ENCODE results near the gene PROM1. TPM values are rescaled to one million over a fixed set of nuclear protein-coding genes. Genes with fewer than 3 reads are reported as not detected.

Gene PROM1
- total RNA-seq, 4 donors from 2014 or later, result 3.3 to 4.6 (median 4.0) TPM

- WGBS, result 100% methylated on average over 1 of the region's 1 CpG
- Histone ChIP-seq H3K9me3 (no peaks in the 10 kb centered on the region), H3K27me3 (no peaks in the 10 kb centered on the region), H3K4me3 (no peak overlapping the region), H3K36me3 (no peaks in the 10 kb centered on the region), H3K27ac (replicated peaks in 1 of 4) (no peak overlapping the region), H3K4me1 (peaks cover 0 to 9% (median 0%) of the 10 kb centered on the region in 4 donors)
- TF ChIP-seq EP300 (IDR thresholded peaks at IDR 0.05) (no peak), POLR2AphosphoS5 (IDR thresholded peaks at IDR 0.05) (no peak), CTCF (IDR thresholded peaks at IDR 0.05) (no peak), POLR2A (IDR thresholded peaks at IDR 0.05; ENCODE audit: low read depth) (no peak)
- no peak for DNase-seq (ENCODE audit: extremely low spot score)
- intact Hi-C loops (cut with DNase I), result no loop called here
Measured at GRCh38 chr4:16126714-16127113, 42.9 kb upstream of the PROM1 start.

GRCh38 chr4:16125571-16126445 lies 42.0 kb upstream of the PROM1 start:
- intact Hi-C loops (cut with DNase I), result no loop called here
- Histone ChIP-seq H3K4me1 (peaks cover 0 to 9% (median 0%) of the 10 kb centered on the region in 4 donors), H3K27ac (replicated peaks in 1 of 4) (no peak overlapping the region), H3K27me3 (no peaks in the 10 kb centered on the region), H3K36me3 (no peaks in the 10 kb centered on the region), H3K9me3 (no peaks in the 10 kb centered on the region), H3K4me3 (no peak overlapping the region)
- WGBS, result 68% methylated on average over 8 of the region's 8 CpGs
- DNase-seq (ENCODE audit: extremely low spot score), result no peak
- TF ChIP-seq POLR2AphosphoS5 (IDR thresholded peaks at IDR 0.05), result no peak
- TF ChIP-seq EP300 (IDR thresholded peaks at IDR 0.05), result no peak
- no peak for TF ChIP-seq POLR2A (IDR thresholded peaks at IDR 0.05; ENCODE audit: low read depth)
- TF ChIP-seq CTCF (IDR thresholded peaks at IDR 0.05), result no peak

DNA sequence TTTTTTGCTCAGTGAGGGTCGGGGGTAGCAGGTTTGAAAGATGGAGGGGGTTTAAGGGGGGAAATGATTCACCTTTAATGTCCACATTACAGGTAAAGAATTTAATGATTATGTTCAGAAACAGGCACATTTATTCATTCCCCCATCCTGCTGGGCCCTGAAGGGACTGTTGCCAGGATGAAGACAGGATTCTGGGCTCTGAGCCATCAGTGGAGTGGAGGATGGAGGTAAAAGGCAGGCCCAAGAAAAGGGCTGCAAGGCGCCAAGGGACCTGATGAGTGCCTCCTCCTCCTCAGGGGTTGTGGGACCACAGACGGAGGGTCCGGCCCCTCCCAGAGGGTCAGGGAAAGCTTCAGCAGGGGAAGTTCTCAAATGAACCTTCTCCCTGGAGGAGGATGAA lies 40.4 kb upstream of the PROM1 start:
- TF ChIP-seq EP300 (IDR thresholded peaks at IDR 0.05) (no peak), POLR2A (IDR thresholded peaks at IDR 0.05; ENCODE audit: low read depth) (no peak), CTCF (IDR thresholded peaks at IDR 0.05) (no peak), POLR2AphosphoS5 (IDR thresholded peaks at IDR 0.05) (no peak)
- no peaks in the 10 kb centered on the region for H3K9me3 ChIP-seq
- H3K27me3 ChIP-seq, result no peaks in the 10 kb centered on the region
- no peaks in the 10 kb centered on the region for H3K36me3 ChIP-seq
- DNase-seq (ENCODE audit: extremely low spot score), result no peak
- WGBS, result 55% methylated on average over 4 of the region's 4 CpGs
- peaks cover 0 to 9% (median 0%) of the 10 kb centered on the region in 4 donors for H3K4me1 ChIP-seq
- intact Hi-C loops (cut with DNase I), result no loop called here
- H3K27ac ChIP-seq (replicated peaks in 1 of 4), result no peak overlapping the region
- H3K4me3 ChIP-seq, result no peak overlapping the region

- Histone ChIP-seq H3K27ac (replicated peaks in 1 of 4) (no peak overlapping the region), H3K4me1 (peaks cover 0 to 14% (median 0%) of the 10 kb centered on the region in 4 donors), H3K36me3 (no peaks in the 10 kb centered on the region), H3K27me3 (no peaks in the 10 kb centered on the region), H3K4me3 (no peak overlapping the region), H3K9me3 (no peaks in the 10 kb centered on the region)
- WGBS, result 70% methylated on average over 7 of the region's 7 CpGs
- intact Hi-C loops (cut with DNase I), result no loop called here
- DNase-seq (ENCODE audit: extremely low spot score), result no peak
- TF ChIP-seq POLR2A (IDR thresholded peaks at IDR 0.05; ENCODE audit: low read depth) (no peak), CTCF (IDR thresholded peaks at IDR 0.05) (no peak), POLR2AphosphoS5 (IDR thresholded peaks at IDR 0.05) (no peak), EP300 (IDR thresholded peaks at IDR 0.05) (no peak)
Measured at GRCh38 chr4:16123356-16124084, 39.7 kb upstream of the PROM1 start.
